ENCODE results near the gene ACTL7B. TPM values are rescaled to one million over a fixed set of nuclear protein-coding genes. Genes with fewer than 3 reads are reported as not detected.

ACTL7B gene
- total RNA-seq, 1 donor from 2014 or later = not detected

- Histone ChIP-seq H3K4me1 (no peaks in the 10 kb centered on the region), H3K9me3 (no peaks in the 10 kb centered on the region), H3K27ac (no peak overlapping the region), H3K36me3 (no peaks in the 10 kb centered on the region), H3K4me3 (no peak overlapping the region), H3K27me3 (peaks cover 6% of the 10 kb centered on the region)
- DNase-seq (ENCODE audit: extremely low spot score in 2 of 2) = no peak
- intact Hi-C loops (cut with DNase I) = no loop called here
- no peak for TF ChIP-seq POLR2AphosphoS5 (IDR thresholded peaks at IDR 0.05; ENCODE audit: insufficient read depth in 1 of 2, low read depth in 1 of 2)
- no peak for TF ChIP-seq POLR2A (IDR thresholded peaks at IDR 0.05)
- no peak for TF ChIP-seq CTCF (IDR thresholded peaks at IDR 0.05)
Observed at GRCh38 chr9:108809269-108809668, 46.5 kb downstream of the ACTL7B start.

Small RNA genes within 50 kb of the gene (small RNA-seq; reads per million reads assigned to genes)
- not detected for gene AL359692.1

Other genes starting within 250 kb of the ACTL7B start
- not detected for gene ACTL7A, start 6.3 kb upstream of the ACTL7B start, total RNA-seq
- 16.9 TPM for gene ELP1, start 78.1 kb upstream of the ACTL7B start, total RNA-seq
- 16.0 TPM for gene ABITRAM, start 78.4 kb upstream of the ACTL7B start, total RNA-seq
- gene CTNNAL1, start 157.5 kb upstream of the ACTL7B start, total RNA-seq = 18.2 TPM